Neural progenitor cell (in vitro differentiated cells): Measurements from ENCODE around the gene MMD.
"Not testable (repeated sequence)": the region's sequence is repeated elsewhere in the genome, so short reads cannot be mapped to it uniquely, and the experiment has no call there.

ENCODE experiments used
- CTCF ChIP-seq: fragments of 200-600 bp; sonication (generic); IDR thresholded peaks from 2 replicates; pipeline ENCODE4 v1.5.1; 2017; ENCODE audit warnings: antibody characterized with exemption, mild to moderate bottlenecking
- EZH2 ChIP-seq: fragments of 200-600 bp; sonication (generic); IDR thresholded peaks from 2 replicates; pipeline ENCODE4 v1.6.1; 2017; ENCODE audit warnings: antibody characterized with exemption, mild to moderate bottlenecking, moderate library complexity
- EZH2phosphoT487 ChIP-seq: fragments of 200-600 bp; sonication (generic); IDR thresholded peaks from 2 replicates; pipeline ENCODE4 v1.6.1; 2017; ENCODE audit warnings: antibody characterized with exemption

GRCh38 chr17:55446004-55446403 is 24.4 kb upstream of the MMD start:
- TF ChIP-seq CTCF, EZH2, EZH2phosphoT487: not testable (repeated sequence)
